Breast epithelium (tissue), 3 donors: ENCODE results near the gene IL13.

ENCODE experiments used
- CTCF ChIP-seq, 3 donors: fragments of 450-650 bp; IDR thresholded peaks; one replicate each; pipeline ENCODE4 v1.5.1; 2016 to 2017; ENCODE audit warnings: antibody characterized with exemption in 3 of 3, mild to moderate bottlenecking in 3 of 3, moderate library complexity in 3 of 3
- POLR2A ChIP-seq: fragments of 450-650 bp; IDR thresholded peaks from one replicate; pipeline ENCODE4 v1.6.1; 2016; ENCODE audit warnings: antibody characterized with exemption, mild to moderate bottlenecking, moderate library complexity
- POLR2AphosphoS5 ChIP-seq, 3 donors: sonication (generic); formaldehyde crosslinking; IDR thresholded peaks; one replicate each; pipeline ENCODE4 v1.6.1; 2017; ENCODE audit warnings: antibody characterized with exemption in 3 of 3

- TF ChIP-seq CTCF (IDR thresholded peaks at IDR 0.05): no peak
- no peak for TF ChIP-seq POLR2A
- TF ChIP-seq POLR2AphosphoS5 (IDR thresholded peaks at IDR 0.05): no peak
These were observed 1.9 kb downstream of the IL13 start for GRCh38 chr5:132659598-132660493.
